Measurements from ENCODE around the gene ACR. TPM values are rescaled to one million over a fixed set of nuclear protein-coding genes. Genes with fewer than 3 reads are reported as not detected.

ACR gene
- total and polyA plus RNA-seq, 4 donors: 0.07 to 0.17 (median 0.12) TPM

- TF ChIP-seq FOXA2 (IDR thresholded peaks at IDR 0.05) (no peak), RXRA (IDR thresholded peaks at IDR 0.05) (no peak), REST (IDR thresholded peaks at IDR 0.05) (no peak)
- Histone ChIP-seq H3K36me3 (ENCODE audit: control insufficient read depth in 4 of 4, insufficient read depth in 3 of 4, low read depth in 1 of 4, low read length in 3 of 4) (peaks cover 2 to 30% (median 14%) of the 10 kb centered on the region in 4 donors), H3K27ac (ENCODE audit: low read depth in 1 of 2, low read length in 2 of 2) (no peak overlapping the region), H3K27me3 (ENCODE audit: control insufficient read depth in 4 of 4, insufficient read depth in 4 of 4, low read length in 3 of 4) (no peaks in the 10 kb centered on the region), H3K4me3 (ENCODE audit: low read depth in 1 of 3, low read length in 3 of 3) (no peak overlapping the region), H3K9me3 (ENCODE audit: control insufficient read depth in 4 of 4, low read length in 3 of 4) (no peaks in the 10 kb centered on the region), H3K4me1 (ENCODE audit: control insufficient read depth in 4 of 4, insufficient read depth in 4 of 4, low read length in 3 of 4) (peaks cover 0 to 14% (median 0%) of the 10 kb centered on the region in 4 donors), H3K9ac (ENCODE audit: low read depth in 1 of 2, low read length in 2 of 2) (no peak overlapping the region)
- DNase-seq (ENCODE audit: low spot score): no peak
- 92% methylated on average over 2 of the region's 2 CpGs for WGBS
These were observed 9.5 kb upstream of the ACR start for GRCh38 chr22:50728523-50728931.

GRCh38 chr22:50729391-50730012 is 8.5 kb upstream of the ACR start:
- Histone ChIP-seq H3K4me3 (ENCODE audit: low read depth in 1 of 3, low read length in 3 of 3) (no peak overlapping the region), H3K9me3 (ENCODE audit: control insufficient read depth in 4 of 4, low read length in 3 of 4) (no peaks in the 10 kb centered on the region), H3K9ac (ENCODE audit: low read depth in 1 of 2, low read length in 2 of 2) (no peak overlapping the region), H3K4me1 (ENCODE audit: control insufficient read depth in 4 of 4, insufficient read depth in 4 of 4, low read length in 3 of 4) (peaks cover 0 to 14% (median 0%) of the 10 kb centered on the region in 4 donors), H3K27ac (ENCODE audit: low read depth in 1 of 2, low read length in 2 of 2) (no peak overlapping the region), H3K36me3 (ENCODE audit: control insufficient read depth in 4 of 4, insufficient read depth in 3 of 4, low read depth in 1 of 4, low read length in 3 of 4) (peaks cover 2 to 27% (median 11%) of the 10 kb centered on the region in 4 donors), H3K27me3 (ENCODE audit: control insufficient read depth in 4 of 4, insufficient read depth in 4 of 4, low read length in 3 of 4) (no peaks in the 10 kb centered on the region)
- 90% methylated on average over 21 of the region's 21 CpGs for WGBS
- DNase-seq (ENCODE audit: low spot score): no peak
- TF ChIP-seq NR2F2 (IDR thresholded peaks at IDR 0.05) (no peak), HNF4A (conservative IDR thresholded peaks at IDR 0.05) (no peak), YY1 (IDR thresholded peaks at IDR 0.05) (no peak)

GRCh38 chr22:50730013-50730891 is 7.8 kb upstream of the ACR start:
- Histone ChIP-seq H3K4me1 (ENCODE audit: control insufficient read depth in 4 of 4, insufficient read depth in 4 of 4, low read length in 3 of 4) (peaks cover 0 to 14% (median 0%) of the 10 kb centered on the region in 4 donors), H3K4me3 (ENCODE audit: low read depth in 1 of 3, low read length in 3 of 3) (no peak overlapping the region), H3K36me3 (ENCODE audit: control insufficient read depth in 4 of 4, insufficient read depth in 3 of 4, low read depth in 1 of 4, low read length in 3 of 4) (peaks cover 2 to 20% (median 6%) of the 10 kb centered on the region in 4 donors), H3K9ac (ENCODE audit: low read depth in 1 of 2, low read length in 2 of 2) (no peak overlapping the region), H3K9me3 (ENCODE audit: control insufficient read depth in 4 of 4, low read length in 3 of 4) (no peaks in the 10 kb centered on the region), H3K27ac (ENCODE audit: low read depth in 1 of 2, low read length in 2 of 2) (no peak overlapping the region), H3K27me3 (ENCODE audit: control insufficient read depth in 4 of 4, insufficient read depth in 4 of 4, low read length in 3 of 4) (no peaks in the 10 kb centered on the region)
- WGBS: 82% methylated on average over 54 of the region's 54 CpGs
- DNase-seq (ENCODE audit: low spot score): no peak
- no peak for TF ChIP-seq SP1 (IDR thresholded peaks at IDR 0.05)
- TF ChIP-seq REST (IDR thresholded peaks at IDR 0.05): no peak
- no peak for TF ChIP-seq ZBTB33 (IDR thresholded peaks at IDR 0.05)
- no peak for TF ChIP-seq JUND (IDR thresholded peaks at IDR 0.05)
- no peak for TF ChIP-seq CTCF (IDR thresholded peaks at IDR 0.05; ENCODE audit: low read depth, low read length, missing input control)
- no peak for TF ChIP-seq RAD21 (IDR thresholded peaks at IDR 0.05)
- no peak for TF ChIP-seq FOXA2 (IDR thresholded peaks at IDR 0.05)
- TF ChIP-seq NR2F2 (IDR thresholded peaks at IDR 0.05): no peak
- no peak for TF ChIP-seq FOXA1 (IDR thresholded peaks at IDR 0.05)
- TF ChIP-seq EGR1 (IDR thresholded peaks at IDR 0.05; ENCODE audit: low read depth in 2 of 2): no peak
- TF ChIP-seq YY1 (IDR thresholded peaks at IDR 0.05): no peak
- no peak for TF ChIP-seq HNF4A (conservative IDR thresholded peaks at IDR 0.05)
- no peak for TF ChIP-seq ATF3 (IDR thresholded peaks at IDR 0.05)

Measured in liver (tissue), 9 donors.